ENCODE data around the gene ESR2. TPM values are rescaled to one million over a fixed set of nuclear protein-coding genes. Genes with fewer than 3 reads are reported as not detected.

ESR2 gene
- total and polyA plus RNA-seq, 4 donors = 0.11 to 3.4 (median 0.37) TPM

DNA sequence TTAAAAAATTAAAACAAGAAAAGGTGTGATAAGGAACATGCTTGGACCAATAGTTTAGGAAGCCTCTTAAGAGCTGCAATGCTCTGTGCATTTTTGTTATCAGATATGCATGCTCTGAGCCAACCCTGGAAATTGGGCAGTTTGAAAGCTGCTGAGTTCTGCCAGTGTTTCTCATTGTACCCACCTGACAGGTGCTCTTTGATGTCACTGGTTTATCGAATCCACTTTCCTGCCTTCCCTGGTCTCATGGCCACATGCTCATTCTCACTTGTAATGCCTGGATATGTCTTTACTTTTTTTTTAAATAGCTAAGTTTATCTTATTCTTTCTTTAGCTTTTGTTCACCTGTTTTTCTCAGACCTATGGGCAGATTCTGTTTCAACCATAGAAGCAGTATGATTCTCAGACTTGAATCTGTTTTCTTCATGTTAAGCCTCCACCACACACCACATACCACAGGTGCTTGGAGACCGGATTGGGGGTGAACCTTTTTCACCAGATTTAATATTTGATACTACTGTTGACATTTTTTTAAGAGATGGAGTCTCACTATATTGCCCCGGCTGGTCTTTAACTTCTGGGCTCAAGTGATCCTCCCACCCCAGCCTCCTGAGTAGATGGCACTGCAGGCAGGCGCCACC, 90.7 kb downstream of the ESR2 start:
- WGBS, 2 donors = 78 to 88% methylated on average over 4 of the region's 4 CpGs
- Histone ChIP-seq H3K27me3 (ENCODE audit: control insufficient read depth in 3 of 3, insufficient read depth in 3 of 3, low read length in 2 of 3) (no peaks in the 10 kb centered on the region), H3K4me1 (ENCODE audit: control insufficient read depth in 5 of 5, insufficient read depth in 5 of 5, low read length in 5 of 5) (peaks cover 5 to 19% (median 16%) of the 10 kb centered on the region in 5 donors), H3K4me3 (no peak overlapping the region), H3K9me3 (ENCODE audit: control insufficient read depth in 4 of 4, insufficient read depth in 3 of 4, low read length in 3 of 4) (no peaks in the 10 kb centered on the region), H3K27ac (ENCODE audit: low read depth in 1 of 2, low read length in 1 of 2) (no peak overlapping the region), H3K9ac (ENCODE audit: insufficient read depth in 1 of 2, low read length in 2 of 2) (no peak overlapping the region), H3K36me3 (ENCODE audit: control insufficient read depth in 4 of 4, insufficient read depth in 4 of 4, low read length in 4 of 4) (peaks cover 0 to 6% (median 0%) of the 10 kb centered on the region in 4 donors)
- DNase-seq = no peak
- no peak for ATAC-seq (ENCODE audit: insufficient read depth, low FRiP score)
- TF ChIP-seq, protein P1, sequence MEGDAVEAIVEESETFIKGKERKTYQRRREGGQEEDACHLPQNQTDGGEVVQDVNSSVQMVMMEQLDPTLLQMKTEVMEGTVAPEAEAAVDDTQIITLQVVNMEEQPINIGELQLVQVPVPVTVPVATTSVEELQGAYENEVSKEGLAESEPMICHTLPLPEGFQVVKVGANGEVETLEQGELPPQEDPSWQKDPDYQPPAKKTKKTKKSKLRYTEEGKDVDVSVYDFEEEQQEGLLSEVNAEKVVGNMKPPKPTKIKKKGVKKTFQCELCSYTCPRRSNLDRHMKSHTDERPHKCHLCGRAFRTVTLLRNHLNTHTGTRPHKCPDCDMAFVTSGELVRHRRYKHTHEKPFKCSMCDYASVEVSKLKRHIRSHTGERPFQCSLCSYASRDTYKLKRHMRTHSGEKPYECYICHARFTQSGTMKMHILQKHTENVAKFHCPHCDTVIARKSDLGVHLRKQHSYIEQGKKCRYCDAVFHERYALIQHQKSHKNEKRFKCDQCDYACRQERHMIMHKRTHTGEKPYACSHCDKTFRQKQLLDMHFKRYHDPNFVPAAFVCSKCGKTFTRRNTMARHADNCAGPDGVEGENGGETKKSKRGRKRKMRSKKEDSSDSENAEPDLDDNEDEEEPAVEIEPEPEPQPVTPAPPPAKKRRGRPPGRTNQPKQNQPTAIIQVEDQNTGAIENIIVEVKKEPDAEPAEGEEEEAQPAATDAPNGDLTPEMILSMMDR (IDR thresholded peaks at IDR 0.05; ENCODE audit: control extremely low read depth, extremely low read depth) = no peak

DNA sequence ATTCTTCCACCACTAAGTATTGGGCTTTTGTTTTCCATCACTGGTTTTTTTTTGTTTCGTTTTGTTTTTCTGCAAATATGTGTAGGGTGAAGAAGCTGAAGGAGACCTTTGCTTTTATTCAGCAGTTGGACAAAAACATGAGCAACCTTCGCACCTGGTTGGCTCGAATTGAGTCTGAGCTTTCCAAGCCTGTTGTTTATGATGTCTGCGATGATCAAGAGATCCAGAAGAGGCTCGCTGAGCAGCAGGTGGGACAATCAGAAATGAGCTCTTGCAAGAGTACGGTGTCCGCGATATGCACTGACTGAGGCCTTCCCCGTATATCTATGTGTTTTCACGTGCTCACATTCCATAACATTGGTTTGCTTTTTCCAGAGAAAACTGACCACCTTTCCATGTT, 91.5 kb downstream of the ESR2 start:
- TF ChIP-seq, protein P1 (IDR thresholded peaks at IDR 0.05; ENCODE audit: control extremely low read depth, extremely low read depth) = no peak
- Histone ChIP-seq H3K27me3 (ENCODE audit: control insufficient read depth in 3 of 3, insufficient read depth in 3 of 3, low read length in 2 of 3) (no peaks in the 10 kb centered on the region), H3K4me3 (no peak overlapping the region), H3K9ac (ENCODE audit: insufficient read depth in 1 of 2, low read length in 2 of 2) (no peak overlapping the region), H3K9me3 (ENCODE audit: control insufficient read depth in 4 of 4, insufficient read depth in 3 of 4, low read length in 3 of 4) (no peaks in the 10 kb centered on the region), H3K36me3 (ENCODE audit: control insufficient read depth in 4 of 4, insufficient read depth in 4 of 4, low read length in 4 of 4) (peaks cover 0 to 2% (median 0%) of the 10 kb centered on the region in 4 donors), H3K4me1 (ENCODE audit: control insufficient read depth in 5 of 5, insufficient read depth in 5 of 5, low read length in 5 of 5) (peaks cover 4 to 25% (median 16%) of the 10 kb centered on the region in 5 donors), H3K27ac (ENCODE audit: low read depth in 1 of 2, low read length in 1 of 2) (no peak overlapping the region)
- WGBS, 2 donors = 86 to 93% methylated on average over 10 of the region's 10 CpGs
- DNase-seq (no peak), ATAC-seq (ENCODE audit: insufficient read depth, low FRiP score) (no peak)

DNA sequence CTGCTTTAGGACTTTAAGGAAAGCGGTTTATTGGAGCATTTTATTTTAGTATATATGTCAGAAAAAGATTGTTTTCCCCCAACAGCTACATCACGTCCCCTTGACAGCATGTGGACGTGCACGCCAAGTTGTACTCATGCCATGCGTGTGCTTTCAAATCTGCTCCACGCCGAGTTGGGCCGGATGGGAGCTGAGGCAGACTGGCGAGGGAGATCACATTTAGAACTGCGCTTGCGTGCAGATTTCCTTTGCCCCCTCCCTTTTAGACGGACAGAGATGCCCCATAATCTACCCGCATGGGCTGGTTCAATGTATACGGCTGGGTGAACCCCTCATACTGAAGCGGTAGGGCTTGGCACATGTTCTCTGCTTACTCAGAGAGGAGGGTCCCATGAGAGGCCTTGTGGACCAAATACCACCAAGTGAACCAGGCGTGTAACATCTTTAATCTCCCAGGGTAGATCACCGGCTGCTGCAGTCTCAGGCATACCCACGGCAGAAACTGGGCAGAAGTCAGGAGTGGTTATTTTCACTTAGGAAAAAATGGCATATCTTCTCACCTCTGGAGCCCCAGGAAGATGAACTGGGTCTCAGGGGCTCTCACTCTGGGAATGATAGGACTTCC, 92.1 kb downstream of the ESR2 start:
- TF ChIP-seq, protein P1 (IDR thresholded peaks at IDR 0.05; ENCODE audit: control extremely low read depth, extremely low read depth) = no peak
- Histone ChIP-seq H3K9me3 (ENCODE audit: control insufficient read depth in 4 of 4, insufficient read depth in 3 of 4, low read length in 3 of 4) (no peaks in the 10 kb centered on the region), H3K36me3 (ENCODE audit: control insufficient read depth in 4 of 4, insufficient read depth in 4 of 4, low read length in 4 of 4) (peaks cover 0 to 2% (median 0%) of the 10 kb centered on the region in 4 donors), H3K27ac (ENCODE audit: low read depth in 1 of 2, low read length in 1 of 2) (peak overlapping the region in 1 of 2 donors; percentile 6), H3K4me1 (ENCODE audit: control insufficient read depth in 5 of 5, insufficient read depth in 5 of 5, low read length in 5 of 5) (peaks cover 4 to 31% (median 16%) of the 10 kb centered on the region in 5 donors), H3K9ac (ENCODE audit: insufficient read depth in 1 of 2, low read length in 2 of 2) (no peak overlapping the region), H3K27me3 (ENCODE audit: control insufficient read depth in 3 of 3, insufficient read depth in 3 of 3, low read length in 2 of 3) (no peaks in the 10 kb centered on the region), H3K4me3 (no peak overlapping the region)
- no peak for ATAC-seq (ENCODE audit: insufficient read depth, low FRiP score)
- 95 to 96% methylated on average over 18 of the region's 18 CpGs for WGBS, 2 donors
- DNase-seq = no peak

Data from lung (tissue), 12 donors.